Measurements from ENCODE around the gene ARID2. TPM values are rescaled to one million over a fixed set of nuclear protein-coding genes. Genes with fewer than 3 reads are reported as not detected.

The ARID2 gene
- polyA plus RNA-seq, 1 donor from 2014 or later: 20.6 TPM

GRCh38 chr12:45828402-45828801 lies 98.9 kb downstream of the ARID2 start:
- Histone ChIP-seq H3K36me3 (ENCODE audit: insufficient read depth, low read length) (peaks cover 13% of the 10 kb centered on the region), H3K9ac (ENCODE audit: low read length) (no peak overlapping the region), H3K27ac (ENCODE audit: low read length) (no peak overlapping the region), H2AFZ (ENCODE audit: low read depth, low read length) (no peak overlapping the region), H3K9me2 (ENCODE audit: insufficient read depth, low read length) (no peaks in the 10 kb centered on the region), H3K79me2 (replicated peaks; ENCODE audit: insufficient read depth, low read length) (peaks cover 7% of the 10 kb centered on the region), H3K4me3 (ENCODE audit: low read length) (no peak overlapping the region), H3K9me3 (ENCODE audit: low read length) (peaks cover 3% of the 10 kb centered on the region), H3F3A (ENCODE audit: insufficient read depth, low read length, poor library complexity, severe bottlenecking) (no peaks in the 10 kb centered on the region), H3K4me2 (ENCODE audit: low read length) (no peak overlapping the region), H3K27me3 (ENCODE audit: insufficient read depth, low read depth, low read length) (no peaks in the 10 kb centered on the region), H4K20me1 (ENCODE audit: insufficient read depth) (no peaks in the 10 kb centered on the region)
- TF ChIP-seq POLR2AphosphoS5 (IDR thresholded peaks at IDR 0.05) (no peak), TAF1 (IDR thresholded peaks at IDR 0.05; ENCODE audit: low read depth) (no peak), EZH2 (IDR thresholded peaks at IDR 0.05; ENCODE audit: borderline replicate concordance, insufficient read depth, low read length, poor library complexity, severe bottlenecking) (no peak), SMC3 (conservative IDR thresholded peaks at IDR 0.05; ENCODE audit: poor library complexity) (no peak)

- Histone ChIP-seq H3K4me2 (ENCODE audit: low read length) (no peak overlapping the region), H3F3A (ENCODE audit: insufficient read depth, low read length, poor library complexity, severe bottlenecking) (no peaks in the 10 kb centered on the region), H2AFZ (ENCODE audit: low read depth, low read length) (no peak overlapping the region), H4K20me1 (ENCODE audit: insufficient read depth) (no peaks in the 10 kb centered on the region), H3K9me2 (ENCODE audit: insufficient read depth, low read length) (no peaks in the 10 kb centered on the region), H3K79me2 (replicated peaks; ENCODE audit: insufficient read depth, low read length) (peaks cover 11% of the 10 kb centered on the region), H3K9ac (ENCODE audit: low read length) (no peak overlapping the region), H3K27ac (ENCODE audit: low read length) (no peak overlapping the region), H3K4me3 (ENCODE audit: low read length) (no peak overlapping the region), H3K9me3 (ENCODE audit: low read length) (peaks cover 3% of the 10 kb centered on the region), H3K27me3 (ENCODE audit: insufficient read depth, low read depth, low read length) (no peaks in the 10 kb centered on the region), H3K36me3 (ENCODE audit: insufficient read depth, low read length) (peaks cover 8% of the 10 kb centered on the region)
- TF ChIP-seq REST (IDR thresholded peaks at IDR 0.05; ENCODE audit: borderline replicate concordance) (no peak), POLR2AphosphoS5 (IDR thresholded peaks at IDR 0.05) (no peak)
Observed at GRCh38 chr12:45831590-45831989, 102.1 kb downstream of the ARID2 start.

GRCh38 chr12:45833401-45833800 lies 103.9 kb downstream of the ARID2 start:
- Histone ChIP-seq H3K36me3 (ENCODE audit: insufficient read depth, low read length) (peaks cover 8% of the 10 kb centered on the region), H3K9me3 (ENCODE audit: low read length) (peaks cover 3% of the 10 kb centered on the region), H3K4me2 (ENCODE audit: low read length) (no peak overlapping the region), H2AFZ (ENCODE audit: low read depth, low read length) (no peak overlapping the region), H3K9me2 (ENCODE audit: insufficient read depth, low read length) (no peaks in the 10 kb centered on the region), H3K27ac (ENCODE audit: low read length) (no peak overlapping the region), H3K79me2 (replicated peaks; ENCODE audit: insufficient read depth, low read length) (peaks cover 11% of the 10 kb centered on the region), H4K20me1 (ENCODE audit: insufficient read depth) (no peaks in the 10 kb centered on the region), H3F3A (ENCODE audit: insufficient read depth, low read length, poor library complexity, severe bottlenecking) (no peaks in the 10 kb centered on the region), H3K9ac (ENCODE audit: low read length) (no peak overlapping the region), H3K27me3 (ENCODE audit: insufficient read depth, low read depth, low read length) (no peaks in the 10 kb centered on the region), H3K4me3 (ENCODE audit: low read length) (no peak overlapping the region)
- TF ChIP-seq REST (IDR thresholded peaks at IDR 0.05; ENCODE audit: borderline replicate concordance): no peak

All from neural cell (in vitro differentiated cells).